ENCODE measurements around the gene DEGS1. TPM values are rescaled to one million over a fixed set of nuclear protein-coding genes. Genes with fewer than 3 reads are reported as not detected.

The DEGS1 gene
- total and polyA plus RNA-seq, 10 of the 15 experiments (the other 5 are each of a cell fraction or from before 2014, with no cell fraction given) = 16.5 to 133 (median 46.0) TPM

DNA sequence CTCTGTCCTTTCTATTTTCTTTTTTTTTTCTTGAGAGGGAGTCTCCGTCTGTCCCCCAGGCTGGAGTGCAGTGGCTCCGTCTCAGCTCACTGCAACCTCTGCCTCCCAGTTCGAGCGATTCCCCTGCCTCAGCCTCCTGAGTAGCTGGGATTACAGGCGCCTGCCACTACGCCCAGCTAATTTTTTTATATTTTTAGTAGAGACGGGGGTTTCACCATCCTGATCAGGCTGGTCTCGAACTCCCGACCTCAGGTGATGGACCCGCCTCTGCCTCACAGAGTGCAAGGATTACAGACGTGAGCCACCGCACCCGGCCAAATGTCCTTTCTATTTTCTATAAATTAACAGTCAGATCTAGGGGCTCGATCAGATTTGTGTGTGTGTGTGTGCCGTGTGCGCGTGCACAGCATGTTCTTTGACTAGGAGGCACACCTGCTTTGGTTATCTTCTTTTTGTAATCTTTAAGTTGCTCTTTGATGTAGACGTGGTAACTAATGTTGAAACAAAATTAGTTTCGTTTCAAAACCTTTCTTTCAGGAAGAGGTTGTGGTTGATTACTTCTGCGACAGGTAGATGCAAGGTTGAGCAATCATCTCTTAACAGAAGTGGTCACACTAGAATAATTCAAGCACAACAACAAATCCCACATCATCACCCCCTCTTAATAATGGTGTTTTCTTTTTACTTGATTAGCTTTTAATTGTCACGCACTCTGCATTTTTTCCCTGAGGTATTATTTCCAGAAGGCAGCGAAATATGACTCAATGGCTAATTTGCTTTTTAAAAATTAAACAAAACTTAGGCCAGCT, 779 bp upstream of the DEGS1 start (continued):
- no peak for TF ChIP-seq CTCF (IDR thresholded peaks at IDR 0.05 in 2 of 3, conservative IDR thresholded peaks at IDR 0.05 in 1 of 3; ENCODE audit: control insufficient read depth in 2 of 3, extremely low read depth in 1 of 3, insufficient read depth in 1 of 3, low read depth in 3 of 3, low read length in 3 of 3)
- peak; percentile 69; the same call in 1 of the 2 replicates for TF ChIP-seq RELB (IDR thresholded peaks at IDR 0.05; ENCODE audit: low read depth)
- TF ChIP-seq, protein P1, sequence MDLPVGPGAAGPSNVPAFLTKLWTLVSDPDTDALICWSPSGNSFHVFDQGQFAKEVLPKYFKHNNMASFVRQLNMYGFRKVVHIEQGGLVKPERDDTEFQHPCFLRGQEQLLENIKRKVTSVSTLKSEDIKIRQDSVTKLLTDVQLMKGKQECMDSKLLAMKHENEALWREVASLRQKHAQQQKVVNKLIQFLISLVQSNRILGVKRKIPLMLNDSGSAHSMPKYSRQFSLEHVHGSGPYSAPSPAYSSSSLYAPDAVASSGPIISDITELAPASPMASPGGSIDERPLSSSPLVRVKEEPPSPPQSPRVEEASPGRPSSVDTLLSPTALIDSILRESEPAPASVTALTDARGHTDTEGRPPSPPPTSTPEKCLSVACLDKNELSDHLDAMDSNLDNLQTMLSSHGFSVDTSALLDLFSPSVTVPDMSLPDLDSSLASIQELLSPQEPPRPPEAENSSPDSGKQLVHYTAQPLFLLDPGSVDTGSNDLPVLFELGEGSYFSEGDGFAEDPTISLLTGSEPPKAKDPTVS (IDR thresholded peaks at IDR 0.05; ENCODE audit: low read depth, low read length) = no peak
- TF ChIP-seq DPF2 (IDR thresholded peaks at IDR 0.05) = no peak; the same call in none of the 2 replicates
- TF ChIP-seq CHD1 (IDR thresholded peaks at IDR 0.05; ENCODE audit: low read depth, low read length) = no peak
- TF ChIP-seq CHD4 (IDR thresholded peaks at IDR 0.05) = no peak
- no peak for TF ChIP-seq CBX3 (IDR thresholded peaks at IDR 0.05; ENCODE audit: borderline replicate concordance, low read depth)
- no peak for TF ChIP-seq ZZZ3 (IDR thresholded peaks at IDR 0.05; ENCODE audit: control insufficient read depth, insufficient read length, low read depth)
- TF ChIP-seq POU2F2 (IDR thresholded peaks at IDR 0.05; ENCODE audit: borderline replicate concordance, low read depth, low read length) = no peak; the same call in 1 of the 3 replicates
- no peak for TF ChIP-seq SIN3A (IDR thresholded peaks at IDR 0.05; ENCODE audit: low read depth, low read length)
- TF ChIP-seq REST (IDR thresholded peaks at IDR 0.05; ENCODE audit: low read depth, low read length) = no peak
- no peak for TF ChIP-seq MYC (IDR thresholded peaks at IDR 0.05; ENCODE audit: insufficient read depth, insufficient read length, insufficient replicate concordance, low read length, severe bottlenecking)
- TF ChIP-seq BCL11A (IDR thresholded peaks at IDR 0.05; ENCODE audit: low read depth, low read length) = 0 out of 2 replicates have a peak, but pooled peaks have one; percentile 53
- TF ChIP-seq ZNF274 (IDR thresholded peaks at IDR 0.05; ENCODE audit: insufficient read depth, insufficient read length) = no peak
- TF ChIP-seq TBL1XR1 (IDR thresholded peaks at IDR 0.05; ENCODE audit: low read depth, low read length) = peak; percentile 52; the same call in 1 of the 2 replicates
- TF ChIP-seq YY1 (IDR thresholded peaks at IDR 0.05; ENCODE audit: low read depth, low read length) = 0 out of 2 replicates have a peak, but pooled peaks have one; percentile 9
- TF ChIP-seq MLLT1 (IDR thresholded peaks at IDR 0.05) = peak; percentile 42; the same call in 1 of the 2 replicates
- TF ChIP-seq MTA2 (IDR thresholded peaks at IDR 0.05; ENCODE audit: low read depth) = peak; percentile 98
- no peak for TF ChIP-seq WRNIP1 (IDR thresholded peaks at IDR 0.05; ENCODE audit: borderline replicate concordance, low read depth, low read length)
